ENCODE data around the gene CFAP161.

CFAP161 gene

DNA sequence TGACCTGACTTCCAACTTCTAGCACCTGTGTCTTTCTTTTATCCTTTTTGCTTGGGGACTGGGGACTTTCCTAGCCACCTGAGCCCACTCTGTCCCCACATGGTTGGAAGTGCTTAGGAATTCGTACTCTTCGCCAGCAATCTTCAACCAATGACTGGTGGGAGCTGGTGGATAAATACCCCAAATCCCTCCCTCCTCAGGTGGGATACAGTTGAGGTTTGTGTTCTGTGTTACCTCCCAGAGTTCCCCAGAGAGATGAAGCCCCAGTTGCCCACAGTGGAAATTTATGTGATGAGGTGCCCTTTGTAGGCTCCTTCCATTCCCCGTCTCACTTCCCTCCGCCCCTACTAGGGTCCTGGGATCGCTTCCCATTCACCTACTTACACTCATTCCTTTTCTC lies 40.1 kb upstream of the CFAP161 start:
- H4K20me1 ChIP-seq: no peaks in the 10 kb centered on the region
- H3K9ac ChIP-seq: no peak overlapping the region
- H3K27me3 ChIP-seq: no peaks in the 10 kb centered on the region
- H3K36me3 ChIP-seq: no peaks in the 10 kb centered on the region
- no peak overlapping the region for H3K27ac ChIP-seq
- H3K4me1 ChIP-seq: peaks cover 3 to 41% (median 11%) of the 10 kb centered on the region in 10 experiments; a peak in 18 of 20 replicates
- no peaks in the 10 kb centered on the region for H3K9me3 ChIP-seq (replicated peaks in 1 of 11)
- H3K4me3 ChIP-seq: no peak overlapping the region
- TF ChIP-seq Cebpa-rat (IDR thresholded peaks at IDR 0.05): no peak
- H3K4me2 ChIP-seq: no peak overlapping the region

DNA sequence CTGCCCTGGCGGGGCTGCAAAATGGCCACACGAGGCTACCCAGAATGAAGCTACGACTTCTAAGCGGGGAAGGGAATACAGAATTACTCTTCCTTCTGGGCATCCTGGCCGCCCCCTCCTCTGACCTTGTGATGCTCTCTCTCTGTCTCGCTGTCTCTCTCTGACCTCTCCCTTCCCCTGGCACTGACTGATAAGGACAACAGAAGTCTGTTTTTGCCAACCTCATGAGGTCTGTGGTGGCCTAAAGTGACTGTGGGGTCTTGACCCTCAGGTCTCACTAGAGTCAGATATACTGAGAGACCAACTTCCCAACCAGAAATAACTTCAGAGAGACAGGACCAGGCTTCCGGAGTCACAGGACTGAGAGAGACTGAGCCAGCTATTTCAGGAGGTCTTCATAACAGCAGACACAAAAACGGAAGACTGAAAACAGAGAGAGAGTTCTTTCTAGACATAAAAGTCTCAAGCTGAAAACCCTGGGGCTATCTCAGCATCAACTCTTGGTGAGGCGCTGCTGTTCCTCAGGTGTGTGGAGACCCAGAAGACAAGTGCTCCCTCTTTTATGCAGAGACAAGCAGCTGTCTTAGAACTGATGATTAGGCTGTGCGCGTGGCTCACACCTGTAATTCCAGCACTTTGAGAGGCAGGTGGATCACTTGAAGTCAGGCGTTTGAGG lies 38.2 kb upstream of the CFAP161 start:
- peaks cover 9 to 60% (median 18%) of the 10 kb centered on the region in 10 experiments; a peak in 19 of 20 replicates for H3K4me1 ChIP-seq
- no peaks in the 10 kb centered on the region for H4K20me1 ChIP-seq
- H3K36me3 ChIP-seq: no peaks in the 10 kb centered on the region
- no peaks in the 10 kb centered on the region for H3K27me3 ChIP-seq
- no peaks in the 10 kb centered on the region for H3K9me3 ChIP-seq (replicated peaks in 1 of 11)
- no peak overlapping the region for H3K4me3 ChIP-seq
- H3K27ac ChIP-seq: no peak overlapping the region
- no peak overlapping the region for H3K9ac ChIP-seq
- H3K4me2 ChIP-seq: peak overlapping the region in 2 of 11 experiments; percentile 4 to 25; a peak in 3 of 22 replicates
- TF ChIP-seq Cebpa-rat (IDR thresholded peaks at IDR 0.05): no peak

GRCh38 chr15:81096398-81096797 lies 37.7 kb upstream of the CFAP161 start:
- Histone ChIP-seq H3K9ac (no peak overlapping the region), H3K9me3 (replicated peaks in 1 of 11) (no peaks in the 10 kb centered on the region), H3K27me3 (no peaks in the 10 kb centered on the region), H4K20me1 (no peaks in the 10 kb centered on the region), H3K4me1 (peaks cover 9 to 65% (median 18%) of the 10 kb centered on the region in 10 experiments; a peak in 19 of 20 replicates), H3K36me3 (no peaks in the 10 kb centered on the region), H3K4me2 (peak overlapping the region in 2 of 11 experiments; percentile 4 to 25; a peak in 2 of 22 replicates), H3K4me3 (no peak overlapping the region), H3K27ac (no peak overlapping the region)
- no peak for TF ChIP-seq Cebpa-rat (IDR thresholded peaks at IDR 0.05)

GRCh38 chr15:81097116-81097889 lies 36.8 kb upstream of the CFAP161 start:
- peak overlapping the region in 3 of 11 experiments; percentile 85 to 96 (median 85); a peak in 4 of 22 replicates for H3K4me2 ChIP-seq
- H3K27ac ChIP-seq: no peak overlapping the region
- no peaks in the 10 kb centered on the region for H3K9me3 ChIP-seq (replicated peaks in 1 of 11)
- H3K4me3 ChIP-seq: no peak overlapping the region
- peaks cover 9 to 68% (median 16%) of the 10 kb centered on the region in 10 experiments; a peak in 19 of 20 replicates for H3K4me1 ChIP-seq
- H3K36me3 ChIP-seq: no peaks in the 10 kb centered on the region
- no peaks in the 10 kb centered on the region for H4K20me1 ChIP-seq
- H3K9ac ChIP-seq: no peak overlapping the region
- H3K27me3 ChIP-seq: no peaks in the 10 kb centered on the region
- no peak for TF ChIP-seq Cebpa-rat (IDR thresholded peaks at IDR 0.05)

DNA sequence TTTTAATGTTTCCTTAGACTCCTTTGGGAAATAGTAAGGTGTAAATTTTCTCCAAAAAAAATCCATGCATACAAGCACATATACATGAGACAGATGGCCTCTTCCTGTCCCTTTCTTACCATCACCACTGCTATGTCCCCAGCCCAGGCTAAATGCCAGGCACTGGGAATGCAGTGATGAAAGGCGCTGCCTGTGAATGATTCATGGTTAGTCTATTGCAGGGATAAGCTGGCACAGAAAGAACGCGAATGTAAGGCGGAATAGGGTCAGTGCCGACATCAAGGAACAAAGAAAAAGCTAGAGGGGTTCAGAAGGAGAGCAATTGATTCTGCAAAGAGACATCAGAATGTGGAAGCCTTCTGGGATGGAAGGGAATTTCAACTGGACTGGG lies 36.2 kb upstream of the CFAP161 start:
- H3K4me2 ChIP-seq: peak overlapping the region in 4 of 11 experiments; percentile 83 to 96 (median 85); a peak in 8 of 22 replicates
- no peak overlapping the region for H3K9ac ChIP-seq
- no peak for TF ChIP-seq Cebpa-rat (IDR thresholded peaks at IDR 0.05)
- H3K4me1 ChIP-seq: peaks cover 9 to 68% (median 15%) of the 10 kb centered on the region in 10 experiments; a peak in 19 of 20 replicates
- H3K36me3 ChIP-seq: no peaks in the 10 kb centered on the region
- no peak overlapping the region for H3K4me3 ChIP-seq
- no peaks in the 10 kb centered on the region for H3K9me3 ChIP-seq (replicated peaks in 1 of 11)
- no peaks in the 10 kb centered on the region for H4K20me1 ChIP-seq
- H3K27me3 ChIP-seq: no peaks in the 10 kb centered on the region
- H3K27ac ChIP-seq: 0 out of 22 replicates have a peak overlapping the region, but pooled peaks of 1 of the 11 experiments have one; percentile 51

DNA sequence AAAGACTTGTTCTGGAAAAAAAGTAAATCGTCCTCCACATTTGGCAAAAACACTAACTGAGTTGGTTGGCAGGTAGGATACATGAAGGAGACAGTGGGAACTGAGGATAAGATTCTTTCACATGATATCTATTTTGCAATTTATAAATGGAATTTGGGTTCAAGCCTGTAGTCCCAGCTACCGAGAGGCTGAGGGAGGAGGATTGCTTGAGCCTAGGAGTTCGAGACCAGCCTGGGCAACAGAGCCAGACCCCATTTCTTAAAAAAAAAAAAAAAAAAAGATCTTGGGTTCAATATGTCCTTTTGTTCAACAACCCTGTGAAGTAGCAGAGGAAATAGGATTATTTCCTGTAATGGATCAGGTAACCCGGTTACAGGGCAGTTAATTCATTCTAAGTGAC lies 35.7 kb upstream of the CFAP161 start:
- no peak for TF ChIP-seq Cebpa-rat (IDR thresholded peaks at IDR 0.05)
- H3K4me2 ChIP-seq: peak overlapping the region in 10 of 11 experiments; percentile 25 to 96 (median 71); a peak in 17 of 22 replicates
- peak overlapping the region in 2 of 11 experiments; percentile 30 to 49; a peak in 2 of 22 replicates for H3K9ac ChIP-seq
- H3K36me3 ChIP-seq: no peaks in the 10 kb centered on the region
- H3K4me1 ChIP-seq: peaks cover 9 to 66% (median 15%) of the 10 kb centered on the region in 10 experiments; a peak in 19 of 20 replicates
- H4K20me1 ChIP-seq: no peaks in the 10 kb centered on the region
- peak overlapping the region in 2 of 11 experiments; percentile 32 to 51; a peak in 3 of 22 replicates for H3K27ac ChIP-seq
- H3K4me3 ChIP-seq: peak overlapping the region in 4 of 10 experiments; percentile 8 to 48 (median 36); a peak in 4 of 20 replicates
- no peaks in the 10 kb centered on the region for H3K9me3 ChIP-seq (replicated peaks in 1 of 11)
- H3K27me3 ChIP-seq: no peaks in the 10 kb centered on the region

DNA sequence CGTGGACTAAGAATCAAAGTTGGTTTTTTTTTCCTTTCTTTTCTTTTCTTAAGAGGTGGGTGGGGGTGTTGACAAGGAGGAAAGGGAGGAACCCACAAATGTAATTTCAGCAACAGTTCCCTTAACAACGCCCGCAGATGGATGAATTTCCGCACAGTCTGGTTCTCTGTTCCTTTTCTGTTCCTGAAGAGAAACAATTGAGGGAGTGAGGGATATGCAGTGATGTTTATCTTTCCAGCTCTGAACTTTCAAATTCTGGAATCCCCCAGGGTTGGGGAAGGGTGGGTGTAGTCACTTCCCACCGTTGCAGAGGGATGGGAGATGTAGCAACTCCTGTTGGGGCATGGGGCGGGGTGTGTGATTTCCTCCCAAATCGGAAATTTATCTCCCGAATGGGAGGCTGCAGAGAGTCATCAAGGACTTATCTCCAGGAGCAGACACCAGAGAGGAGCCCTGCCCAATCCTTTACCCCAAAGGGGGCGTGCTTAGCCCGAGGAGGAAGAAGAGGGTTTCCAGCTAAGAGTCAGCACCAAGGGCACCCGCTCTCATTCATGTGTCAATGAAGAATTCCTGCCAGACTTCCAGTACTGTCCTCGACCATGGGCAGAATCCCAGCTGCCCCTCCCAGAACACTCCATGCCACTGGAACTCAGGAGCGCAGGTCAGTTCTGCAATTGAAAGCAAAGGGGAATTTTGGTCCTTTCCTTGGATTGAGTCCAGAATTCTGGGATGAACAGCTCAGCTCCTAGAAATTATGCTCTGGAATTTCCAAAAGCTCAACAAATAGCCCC lies 35.0 kb upstream of the CFAP161 start:
- peak overlapping the region in 3 of 11 experiments; percentile 1 to 49 (median 30); a peak in 2 of 22 replicates for H3K9ac ChIP-seq
- H3K4me3 ChIP-seq: peak overlapping the region in 4 of 10 experiments; percentile 8 to 48 (median 36); a peak in 6 of 20 replicates
- H3K27me3 ChIP-seq: no peaks in the 10 kb centered on the region
- H3K9me3 ChIP-seq (replicated peaks in 1 of 11): no peaks in the 10 kb centered on the region
- H3K27ac ChIP-seq: peak overlapping the region in 2 of 11 experiments; percentile 32 to 51; a peak in 3 of 22 replicates
- TF ChIP-seq Cebpa-rat (IDR thresholded peaks at IDR 0.05): no peak
- peaks cover 9 to 72% (median 15%) of the 10 kb centered on the region in 10 experiments; a peak in 19 of 20 replicates for H3K4me1 ChIP-seq
- H4K20me1 ChIP-seq: no peaks in the 10 kb centered on the region
- no peaks in the 10 kb centered on the region for H3K36me3 ChIP-seq
- peak overlapping the region; percentile 25 to 96 (median 59) for H3K4me2 ChIP-seq

DNA sequence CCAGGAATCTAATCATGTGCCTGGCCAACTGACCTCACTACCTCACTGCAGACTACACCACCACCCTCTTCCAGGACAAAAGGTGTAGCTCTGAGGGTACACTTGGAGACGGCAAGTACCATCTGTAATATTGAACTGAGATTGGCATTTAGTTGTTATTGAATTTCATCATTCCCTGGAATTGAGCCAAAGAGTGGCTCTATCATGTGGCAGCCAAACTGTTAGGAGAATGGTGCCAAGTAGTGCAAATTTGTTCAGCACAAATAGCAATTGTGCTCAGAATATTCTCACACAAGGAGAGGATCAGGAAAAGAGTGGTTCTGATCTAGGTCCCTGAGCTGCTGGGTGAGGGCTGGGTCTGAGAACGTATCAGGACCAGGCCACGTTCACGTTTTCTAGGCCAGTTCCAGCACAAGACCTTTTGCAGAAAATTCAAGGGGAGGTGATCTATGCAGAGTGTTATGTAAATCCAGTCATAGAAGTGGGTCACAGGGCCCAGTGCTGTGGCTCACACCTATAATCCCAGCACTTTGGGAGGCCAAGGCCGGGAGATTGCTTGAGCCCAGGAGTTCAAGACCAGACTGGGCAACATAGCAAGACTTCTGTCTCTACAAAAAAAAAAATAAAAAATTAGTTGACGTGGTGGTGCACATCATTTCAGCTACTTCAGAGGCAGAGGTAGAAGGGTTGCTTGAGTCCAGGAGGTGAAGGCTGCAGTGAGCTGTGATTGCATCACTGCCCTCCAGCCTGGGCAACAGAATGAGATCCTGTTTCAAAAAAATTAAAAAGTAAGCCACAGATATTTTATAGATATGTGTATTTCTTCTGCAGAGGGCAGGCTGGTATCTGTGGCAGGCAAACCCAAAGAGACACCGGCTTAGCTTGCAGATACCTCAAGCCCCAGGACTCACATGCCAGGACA lies 31.9 kb upstream of the CFAP161 start:
- Histone ChIP-seq H3K27ac (no peak overlapping the region), H3K4me3 (no peak overlapping the region), H3K36me3 (no peaks in the 10 kb centered on the region), H3K27me3 (no peaks in the 10 kb centered on the region), H4K20me1 (no peaks in the 10 kb centered on the region), H3K9me3 (replicated peaks in 1 of 11) (no peaks in the 10 kb centered on the region), H3K4me2 (peak overlapping the region in 2 of 11 experiments; percentile 39 to 96; a peak in 3 of 22 replicates), H3K9ac (no peak overlapping the region), H3K4me1 (peaks cover 9 to 87% (median 15%) of the 10 kb centered on the region in 10 experiments; a peak in 19 of 20 replicates)
- TF ChIP-seq Cebpa-rat (IDR thresholded peaks at IDR 0.05): no peak

All from BLaER1 treated with 17β-estradiol and CSF1 and Interleukin-3, amounts not matched to agents 10 nM and 100 nM (cell line).